ENCODE results near the gene SDCBP2.

GRCh38 chr20:1371830-1372539, 43.0 kb upstream of the SDCBP2 start:
- no peak for TF ChIP-seq POLR2AphosphoS5 (IDR thresholded peaks at IDR 0.05; ENCODE audit: low read depth, low read length)
- TF ChIP-seq POLR2A (IDR thresholded peaks at IDR 0.05; ENCODE audit: low read depth, low read length) = no peak
- no peak for TF ChIP-seq POU2F2 (IDR thresholded peaks at IDR 0.05; ENCODE audit: low read depth, low read length)
- TF ChIP-seq TAF1 (IDR thresholded peaks at IDR 0.05; ENCODE audit: low read depth, low read length) = no peak
- TF ChIP-seq SPI1 (IDR thresholded peaks at IDR 0.05; ENCODE audit: low read depth, low read length) = no peak
